Ishikawa (cell line): Measurements from ENCODE around the gene RGS4.
A peak's percentile ranks its signal among the peaks of the same experiment; 100 is the strongest.

Source experiments
- CEBPB ChIP-seq: IDR thresholded peaks from 2 replicates; pipeline ENCODE4 v1.6.1; 2012
- CREB1 ChIP-seq: IDR thresholded peaks from 2 replicates; pipeline ENCODE4 v1.6.1; 2012; ENCODE audit warnings: low read depth
- EGR1 ChIP-seq: IDR thresholded peaks from 2 replicates; pipeline ENCODE4 v1.6.1; 2012
- EP300 ChIP-seq: IDR thresholded peaks from 2 replicates; pipeline ENCODE4 v1.6.1; 2012; ENCODE audit warnings: borderline replicate concordance
- FOXM1 ChIP-seq: IDR thresholded peaks from 2 replicates; pipeline ENCODE4 v1.6.1; 2012; ENCODE audit warnings: low read depth, borderline replicate concordance
- MAX ChIP-seq: IDR thresholded peaks from 2 replicates; pipeline ENCODE4 v1.6.1; 2012
- NFIC ChIP-seq: IDR thresholded peaks from 2 replicates; pipeline ENCODE4 v1.6.1; 2012
- RAD21 ChIP-seq: IDR thresholded peaks from 2 replicates; pipeline ENCODE4 v1.6.1; 2012; ENCODE audit warnings: low read depth
- REST ChIP-seq: IDR thresholded peaks from 2 replicates; pipeline ENCODE4 v1.6.1; 2012; ENCODE audit warnings: low read depth, mild to moderate bottlenecking
- TAF1 ChIP-seq: IDR thresholded peaks from 2 replicates; pipeline ENCODE4 v1.6.1; 2012; ENCODE audit warnings: low read depth, mild to moderate bottlenecking
- TCF12 ChIP-seq: IDR thresholded peaks from 2 replicates; pipeline ENCODE4 v1.6.1; 2012; ENCODE audit warnings: low read depth
- TEAD4 ChIP-seq: IDR thresholded peaks from 2 replicates; pipeline ENCODE4 v1.6.1; 2012
- USF1 ChIP-seq: IDR thresholded peaks from 2 replicates; pipeline ENCODE4 v1.6.1; 2012
- YY1 ChIP-seq: IDR thresholded peaks from 2 replicates; pipeline ENCODE4 v1.6.1; 2012; ENCODE audit warnings: low read depth
- ZBTB7A ChIP-seq: IDR thresholded peaks from 2 replicates; pipeline ENCODE4 v1.6.1; 2012; ENCODE audit warnings: low read depth

RGS4 gene

GRCh38 chr1:163063143-163063542, 6.0 kb upstream of the RGS4 start:
- TF ChIP-seq TEAD4 (no peak; the same call in 1 of the 2 replicates), FOXM1 (no peak), USF1 (peak; percentile 22; the same call in 1 of the 2 replicates), CEBPB (peak; percentile 67), EP300 (peak; percentile 74; the same call in 1 of the 2 replicates), RAD21 (no peak), TAF1 (no peak), NFIC (peak; percentile 39)

GRCh38 chr1:163063610-163064009, 5.6 kb upstream of the RGS4 start:
- TF ChIP-seq NFIC = no peak; the same call in 1 of the 2 replicates
- TF ChIP-seq EP300 = peak; percentile 90
- TF ChIP-seq MAX = no peak
- TF ChIP-seq TEAD4 = peak; percentile 84
- TF ChIP-seq TCF12 = peak; percentile 92
- TF ChIP-seq TAF1 = no peak
- no peak for TF ChIP-seq EGR1
- peak; percentile 87; the same call in 1 of the 2 replicates for TF ChIP-seq FOXM1
- no peak for TF ChIP-seq CREB1
- no peak; the same call in 1 of the 2 replicates for TF ChIP-seq USF1
- peak; percentile 53; the same call in 1 of the 2 replicates for TF ChIP-seq CEBPB

GRCh38 chr1:163066168-163066567, 3.0 kb upstream of the RGS4 start:
- TF ChIP-seq CEBPB (no peak), FOXM1 (no peak), TCF12 (no peak), EGR1 (no peak), ZBTB7A (no peak), NFIC (no peak), USF1 (no peak), TAF1 (no peak), MAX (no peak), REST (no peak)

- TF ChIP-seq REST (no peak), FOXM1 (no peak), MAX (no peak)
These were observed 2.5 kb upstream of the RGS4 start for GRCh38 chr1:163066686-163067085.

GRCh38 chr1:163068716-163069115, 445 bp upstream of the RGS4 start:
- no peak for TF ChIP-seq CREB1
- no peak for TF ChIP-seq RAD21
- no peak for TF ChIP-seq EP300
- no peak for TF ChIP-seq ZBTB7A
- no peak for TF ChIP-seq TEAD4
- no peak for TF ChIP-seq YY1
- no peak for TF ChIP-seq USF1
- TF ChIP-seq REST = no peak
- TF ChIP-seq NFIC = no peak
- TF ChIP-seq CEBPB = no peak
- TF ChIP-seq MAX = no peak
- no peak for TF ChIP-seq TCF12
- no peak for TF ChIP-seq EGR1
